Heart left ventricle (tissue), 13 donors: ENCODE measurements around the gene ZNF576.
A peak's percentile ranks its signal among the peaks of the same experiment; 100 is the strongest.

Source experiments
- POLR2A ChIP-seq, 2 donors: fragments of 450-650 bp; IDR thresholded peaks; one replicate each; pipeline ENCODE4 v1.6.1; 2017; ENCODE audit warnings: antibody characterized with exemption in 2 of 2, mild to moderate bottlenecking in 2 of 2, moderate library complexity in 2 of 2
- TF ChIP-seq, protein P1 (sequence below), 12 donors: fragments of 200-600 bp; sonication (generic) in 4 of 12; IDR thresholded peaks; one replicate each; pipeline versions ENCODE4 v1.5.0 to v1.8.0; 2018 to 2022; ENCODE audit warnings: antibody characterized with exemption in 12 of 12, mild to moderate bottlenecking in 5 of 12
- donor health status: ischemic (EF 13 %, LVEDD 7.1; RV severe dilation, severe dysfunction).
- donor health status: DM: no; HTN: yes; CAD: no.
- donor health status: DM: no; HTN: no; CAD: no.
- donor health status: ischemic (EF 25% LVEDD 6.9; RV normal size, moderate dysfunction).
- donor health status: ischemic (EF 25% LVEDD 5.7; RV mildly dilated, moderate dysfunction).
- donor health status: ischemic (EF 35%, LVEDD 5.7; RV mildly dilated, moderate dysfunction).
- donor health status: nonischemic (EF 11% LVEDD 7.7; RV severe dilation, severe dysfunction).
- donor health status: DM: yes; HTN: yes; CAD: no.
- donor health status: PGD.
- donor health status: ischemic (EF 29% LVEDD 5.4; RV normal size, mild dysfunction).
- donor health status: nonischemic (EF 23%, LVEDD 6.1; RV moderate dilation, normal function).

DNA sequence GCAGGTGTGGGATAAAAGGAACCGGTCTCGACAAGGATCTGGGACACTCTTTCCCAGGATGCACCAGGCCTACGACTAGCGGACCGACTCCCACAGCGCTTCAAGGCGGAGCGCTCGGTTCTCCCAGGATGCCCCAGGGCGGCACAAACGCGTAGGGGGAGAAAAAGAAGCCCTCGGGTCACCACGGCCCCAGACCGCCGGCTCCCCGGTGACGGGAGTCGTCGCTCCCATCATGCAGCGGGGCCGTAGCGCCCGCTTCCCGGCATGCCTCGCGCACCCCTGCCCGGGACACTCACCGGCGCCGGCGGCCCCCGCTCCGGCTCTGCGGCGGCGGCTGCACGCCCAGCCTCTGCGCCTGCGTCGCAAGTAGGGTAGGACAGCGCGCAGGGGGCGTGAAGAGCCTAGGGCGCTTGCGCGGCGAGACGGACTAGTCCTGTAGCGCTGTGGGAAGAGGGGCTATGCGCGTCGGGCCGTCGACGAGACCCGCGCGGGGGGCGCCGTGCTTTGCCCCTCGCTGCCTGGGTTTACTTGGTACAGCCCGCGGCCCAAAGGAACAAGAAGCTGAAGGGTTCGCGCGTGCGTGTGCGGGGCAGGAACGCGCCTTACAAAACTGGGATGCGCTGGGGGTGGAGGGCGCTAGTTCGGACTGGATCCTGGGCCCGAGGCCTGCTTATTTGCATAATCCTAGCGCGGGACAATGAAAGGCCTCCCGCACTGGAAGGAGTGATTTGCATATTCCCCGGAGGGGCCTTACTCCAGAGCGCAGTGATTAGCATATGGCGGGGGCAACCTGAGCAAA, 23.1 kb downstream of the ZNF576 start, which contains the start of gene ZNF428:
- peak in 1 of 2 donors; percentile 77 for TF ChIP-seq POLR2A (IDR thresholded peaks at IDR 0.05)
- TF ChIP-seq, protein P1, sequence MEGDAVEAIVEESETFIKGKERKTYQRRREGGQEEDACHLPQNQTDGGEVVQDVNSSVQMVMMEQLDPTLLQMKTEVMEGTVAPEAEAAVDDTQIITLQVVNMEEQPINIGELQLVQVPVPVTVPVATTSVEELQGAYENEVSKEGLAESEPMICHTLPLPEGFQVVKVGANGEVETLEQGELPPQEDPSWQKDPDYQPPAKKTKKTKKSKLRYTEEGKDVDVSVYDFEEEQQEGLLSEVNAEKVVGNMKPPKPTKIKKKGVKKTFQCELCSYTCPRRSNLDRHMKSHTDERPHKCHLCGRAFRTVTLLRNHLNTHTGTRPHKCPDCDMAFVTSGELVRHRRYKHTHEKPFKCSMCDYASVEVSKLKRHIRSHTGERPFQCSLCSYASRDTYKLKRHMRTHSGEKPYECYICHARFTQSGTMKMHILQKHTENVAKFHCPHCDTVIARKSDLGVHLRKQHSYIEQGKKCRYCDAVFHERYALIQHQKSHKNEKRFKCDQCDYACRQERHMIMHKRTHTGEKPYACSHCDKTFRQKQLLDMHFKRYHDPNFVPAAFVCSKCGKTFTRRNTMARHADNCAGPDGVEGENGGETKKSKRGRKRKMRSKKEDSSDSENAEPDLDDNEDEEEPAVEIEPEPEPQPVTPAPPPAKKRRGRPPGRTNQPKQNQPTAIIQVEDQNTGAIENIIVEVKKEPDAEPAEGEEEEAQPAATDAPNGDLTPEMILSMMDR (IDR thresholded peaks at IDR 0.05), result peak in 2 of 12 donors; percentile 9
